ENCODE results near the gene CZIB.
"Not testable (repeated sequence)": the region's sequence is repeated elsewhere in the genome, so short reads cannot be mapped to it uniquely, and the experiment has no call there.

The CZIB gene

DNA sequence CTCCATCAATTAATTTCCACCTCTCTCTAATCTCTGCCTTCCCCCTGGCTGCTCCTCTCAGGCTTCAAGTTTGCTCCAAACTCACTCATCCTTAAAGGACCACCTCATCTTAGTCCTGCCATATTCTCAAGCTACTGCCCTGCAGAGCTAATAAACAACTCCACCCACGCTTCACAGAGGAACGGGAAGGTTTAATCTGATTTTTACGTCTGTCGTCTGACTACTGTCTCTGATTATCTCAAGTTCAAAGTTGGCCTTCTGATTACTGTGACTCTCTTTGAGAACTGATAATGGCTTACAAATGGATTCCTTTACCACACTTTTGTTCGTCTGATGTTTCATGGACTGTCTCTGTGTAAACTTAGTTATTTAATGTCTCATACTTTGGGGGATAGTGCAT, 31.4 kb downstream of the CZIB start:
- TF ChIP-seq, protein P1, sequence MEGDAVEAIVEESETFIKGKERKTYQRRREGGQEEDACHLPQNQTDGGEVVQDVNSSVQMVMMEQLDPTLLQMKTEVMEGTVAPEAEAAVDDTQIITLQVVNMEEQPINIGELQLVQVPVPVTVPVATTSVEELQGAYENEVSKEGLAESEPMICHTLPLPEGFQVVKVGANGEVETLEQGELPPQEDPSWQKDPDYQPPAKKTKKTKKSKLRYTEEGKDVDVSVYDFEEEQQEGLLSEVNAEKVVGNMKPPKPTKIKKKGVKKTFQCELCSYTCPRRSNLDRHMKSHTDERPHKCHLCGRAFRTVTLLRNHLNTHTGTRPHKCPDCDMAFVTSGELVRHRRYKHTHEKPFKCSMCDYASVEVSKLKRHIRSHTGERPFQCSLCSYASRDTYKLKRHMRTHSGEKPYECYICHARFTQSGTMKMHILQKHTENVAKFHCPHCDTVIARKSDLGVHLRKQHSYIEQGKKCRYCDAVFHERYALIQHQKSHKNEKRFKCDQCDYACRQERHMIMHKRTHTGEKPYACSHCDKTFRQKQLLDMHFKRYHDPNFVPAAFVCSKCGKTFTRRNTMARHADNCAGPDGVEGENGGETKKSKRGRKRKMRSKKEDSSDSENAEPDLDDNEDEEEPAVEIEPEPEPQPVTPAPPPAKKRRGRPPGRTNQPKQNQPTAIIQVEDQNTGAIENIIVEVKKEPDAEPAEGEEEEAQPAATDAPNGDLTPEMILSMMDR (IDR thresholded peaks at IDR 0.05; ENCODE audit: low read length, missing control alignments): no peak
- H3K4me3 ChIP-seq (replicated peaks; ENCODE audit: low read depth, low read length): no peak overlapping the region
- no peak for DNase-seq (ENCODE audit: low read depth)

DNA sequence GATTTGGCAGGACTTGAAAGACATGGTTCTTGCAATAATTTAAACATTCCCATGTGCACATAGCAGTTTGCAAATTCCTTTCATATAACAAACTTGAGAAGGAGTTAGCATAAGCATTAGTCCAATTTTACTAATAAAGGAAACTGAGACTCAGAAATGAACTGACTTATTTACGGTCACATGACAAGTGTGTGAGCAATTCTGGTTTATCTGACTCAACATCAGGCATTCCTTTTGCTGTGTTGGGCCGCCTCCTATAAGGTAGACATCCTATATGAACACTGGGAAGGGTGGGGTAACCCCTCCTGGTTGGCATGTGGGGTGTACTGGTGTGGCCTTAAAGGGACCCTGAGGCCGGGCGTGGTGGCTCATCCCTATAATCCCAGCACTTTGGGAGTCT, 32.3 kb downstream of the CZIB start:
- H3K4me3 ChIP-seq (replicated peaks; ENCODE audit: low read depth, low read length): no peak overlapping the region
- no peak for DNase-seq (ENCODE audit: low read depth)
- TF ChIP-seq, protein P1 (IDR thresholded peaks at IDR 0.05; ENCODE audit: low read length, missing control alignments): no peak

DNA sequence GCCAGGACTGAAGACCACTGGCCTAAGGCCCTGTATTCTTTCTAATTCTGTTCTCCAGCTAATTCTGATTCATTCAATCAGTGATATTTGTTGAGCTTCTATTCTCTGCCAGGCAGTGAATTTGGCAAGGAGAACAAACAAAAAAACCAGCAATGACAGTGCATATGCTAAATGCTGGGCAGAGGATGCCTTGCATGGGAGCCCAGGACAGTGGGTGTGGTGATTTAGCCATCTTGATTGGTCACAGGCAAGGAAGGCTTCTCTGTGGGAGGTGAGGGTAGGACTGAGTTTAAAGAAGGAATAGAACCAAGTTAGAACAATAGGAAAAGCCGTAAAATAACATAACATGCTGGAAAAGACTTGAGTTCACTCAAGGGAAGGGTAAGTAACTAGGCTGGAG, 33.0 kb downstream of the CZIB start:
- DNase-seq (ENCODE audit: low read depth): no peak
- TF ChIP-seq, protein P1 (IDR thresholded peaks at IDR 0.05; ENCODE audit: low read length, missing control alignments): no peak

DNA sequence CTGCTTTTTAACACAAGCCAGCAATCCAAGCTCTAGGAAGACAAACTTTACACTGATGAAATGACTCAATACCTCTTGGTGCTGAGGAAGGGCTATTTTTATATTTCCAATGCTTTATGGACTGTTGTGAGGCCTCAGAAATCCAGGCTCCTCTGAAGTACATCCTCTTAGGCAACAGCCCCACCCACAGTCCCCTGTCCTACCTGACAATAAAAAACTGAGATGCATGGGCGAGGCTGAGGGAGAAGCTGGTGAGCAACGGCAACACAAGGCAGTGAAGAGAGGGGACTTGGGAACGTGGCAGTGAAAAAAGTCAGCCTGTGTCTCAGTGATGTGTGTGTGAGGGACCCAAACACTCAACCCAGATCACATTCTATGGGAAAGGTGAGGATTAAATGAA, 33.9 kb downstream of the CZIB start:
- no peak for DNase-seq (ENCODE audit: low read depth)
- TF ChIP-seq, protein P1 (IDR thresholded peaks at IDR 0.05; ENCODE audit: low read length, missing control alignments): no peak
- H3K4me3 ChIP-seq (replicated peaks; ENCODE audit: low read depth, low read length): no peak overlapping the region

More for the DNA sequence above, 33.0 kb downstream of the CZIB start:
- H3K4me3 ChIP-seq (replicated peaks; ENCODE audit: low read depth, low read length): no peak overlapping the region

DNA sequence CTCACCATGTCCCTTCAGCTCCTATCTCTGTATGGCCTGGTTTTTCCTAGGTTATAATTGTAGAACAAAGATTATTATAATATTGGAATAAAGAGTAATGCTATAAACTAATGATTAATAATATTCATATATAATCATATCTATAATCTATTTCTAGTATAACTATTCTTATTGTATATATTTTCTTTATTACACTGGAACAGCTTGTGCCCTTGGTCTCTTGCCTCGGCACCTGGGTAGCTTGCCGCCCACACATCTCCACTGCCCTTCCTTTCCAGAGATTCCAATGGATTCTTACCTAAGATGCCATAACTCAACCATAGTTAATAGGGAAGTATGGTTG, 34.5 kb downstream of the CZIB start:
- H3K4me3 ChIP-seq (replicated peaks; ENCODE audit: low read depth, low read length); DNase-seq (ENCODE audit: low read depth): not testable (repeated sequence)

DNA sequence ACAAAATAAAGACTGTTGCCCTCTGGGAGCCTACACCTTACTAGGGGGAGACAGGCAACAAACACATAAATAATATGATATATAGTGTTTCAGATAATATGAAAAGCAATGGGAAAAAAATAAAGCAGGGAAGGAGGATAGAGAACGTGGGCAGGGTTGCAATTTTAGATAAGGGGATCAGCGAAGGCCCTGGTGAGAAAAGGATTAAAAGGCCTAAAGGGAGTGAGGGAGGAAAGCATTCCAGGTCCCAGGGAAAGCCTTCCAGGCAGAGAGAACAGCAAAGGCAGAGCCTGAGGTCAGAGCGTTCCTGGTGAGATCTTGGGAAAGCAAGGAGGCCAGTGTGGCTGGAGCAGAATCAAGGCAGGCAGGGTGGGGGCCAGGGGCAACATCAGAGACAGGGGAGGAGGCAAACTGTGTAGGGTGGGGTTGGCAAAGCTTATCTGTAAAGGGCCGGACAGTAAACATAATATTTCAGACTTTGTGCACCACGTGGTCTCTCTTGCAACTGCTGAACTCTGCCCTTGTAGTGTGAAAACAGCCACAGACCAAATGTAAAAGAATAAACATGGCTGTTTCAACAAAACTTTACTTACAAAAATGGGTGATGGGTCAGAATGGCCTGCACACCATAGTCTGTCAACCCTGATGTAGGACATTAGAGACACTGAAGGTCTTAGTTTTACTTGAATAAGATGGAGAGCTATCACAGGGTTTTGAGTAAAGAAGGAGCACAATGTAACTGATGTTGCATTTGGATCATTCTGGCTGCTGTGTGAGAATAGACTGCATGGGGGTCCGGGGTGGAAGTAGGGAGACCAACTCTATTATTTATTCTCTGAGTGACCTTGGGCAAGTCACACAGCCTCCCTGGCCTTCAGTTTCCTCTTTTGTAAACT, 37.1 kb downstream of the CZIB start:
- TF ChIP-seq, protein P1 (IDR thresholded peaks at IDR 0.05; ENCODE audit: low read length, missing control alignments): no peak
- H3K4me3 ChIP-seq (replicated peaks; ENCODE audit: low read depth, low read length): no peak overlapping the region

DNA sequence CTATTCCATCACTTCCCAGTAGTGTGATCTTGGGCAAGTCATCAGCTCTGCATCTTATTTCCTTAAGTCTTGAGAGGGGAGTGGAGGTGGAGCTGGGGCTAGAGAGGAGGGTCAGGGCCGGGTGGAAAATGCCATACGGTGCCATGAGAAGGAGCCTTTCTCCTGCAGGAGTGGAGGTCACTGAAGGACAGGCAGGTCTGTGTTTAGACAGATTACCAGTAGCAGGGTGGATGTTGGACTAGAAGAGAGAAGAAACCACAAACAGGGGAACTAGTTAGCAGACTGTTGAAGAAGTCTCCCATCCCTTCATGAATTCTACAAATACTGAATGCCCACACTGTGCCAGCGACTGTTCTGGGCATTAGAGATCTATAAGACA, 37.7 kb downstream of the CZIB start:
- DNase-seq (ENCODE audit: low read depth): no peak
- TF ChIP-seq, protein P1 (IDR thresholded peaks at IDR 0.05; ENCODE audit: low read length, missing control alignments): no peak
- H3K4me3 ChIP-seq (replicated peaks; ENCODE audit: low read depth, low read length): no peak overlapping the region

More for the DNA sequence above, 37.1 kb downstream of the CZIB start:
- peak; percentile 48 for DNase-seq (ENCODE audit: low read depth)

Measured in fibroblast of pulmonary artery (primary cell).